SHP77 (cell line): ENCODE measurements around the gene LTBP1.
"Not testable (repeated sequence)": the region's sequence is repeated elsewhere in the genome, so short reads cannot be mapped to it uniquely, and the experiment has no call there.

ENCODE experiments used
- DNase-seq, 2 experiments: peaks; one replicate each; lab custom pipeline; 2025; lab: John Stamatoyannopoulos, UW

The LTBP1 gene

DNA sequence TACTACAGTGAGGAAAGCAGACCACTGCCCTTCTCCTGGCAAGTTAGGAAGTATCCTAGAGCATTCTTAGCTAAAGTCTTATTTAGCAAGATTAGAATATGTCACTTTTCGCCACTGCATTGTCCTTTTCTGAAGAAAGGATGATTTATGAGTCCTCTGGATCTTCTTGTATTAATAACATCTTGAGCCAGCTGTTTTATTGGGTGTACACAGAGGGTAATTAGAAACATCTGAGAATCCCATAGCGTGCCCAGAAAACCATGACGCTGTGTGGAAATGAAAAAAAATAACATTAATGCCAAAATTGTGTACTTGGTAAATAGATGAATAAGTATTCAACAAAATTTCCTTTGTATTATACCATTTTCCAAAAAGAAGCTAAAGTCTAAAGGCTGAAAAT lies 198.7 kb downstream of the LTBP1 start:
- no peak for DNase-seq

DNA sequence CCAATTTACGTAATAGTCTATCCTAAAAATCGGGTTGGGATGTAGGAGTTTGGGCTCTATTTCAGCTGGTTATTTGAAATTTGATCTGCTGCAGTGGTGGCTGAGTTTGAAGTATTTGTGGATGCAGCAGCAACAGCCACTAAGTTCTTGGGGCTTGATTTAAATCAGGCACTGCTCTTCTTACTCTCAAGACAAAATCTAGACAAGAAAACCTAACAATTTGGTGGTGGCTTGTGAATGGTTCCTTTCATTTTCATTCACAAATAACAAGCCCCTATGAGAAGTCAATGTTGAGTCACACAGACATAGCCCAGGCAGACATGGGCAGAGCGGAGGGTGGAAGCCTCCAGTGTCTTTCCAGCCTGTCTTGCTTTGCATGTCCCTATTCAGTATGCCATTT lies 199.3 kb downstream of the LTBP1 start:
- no peak for DNase-seq

DNA sequence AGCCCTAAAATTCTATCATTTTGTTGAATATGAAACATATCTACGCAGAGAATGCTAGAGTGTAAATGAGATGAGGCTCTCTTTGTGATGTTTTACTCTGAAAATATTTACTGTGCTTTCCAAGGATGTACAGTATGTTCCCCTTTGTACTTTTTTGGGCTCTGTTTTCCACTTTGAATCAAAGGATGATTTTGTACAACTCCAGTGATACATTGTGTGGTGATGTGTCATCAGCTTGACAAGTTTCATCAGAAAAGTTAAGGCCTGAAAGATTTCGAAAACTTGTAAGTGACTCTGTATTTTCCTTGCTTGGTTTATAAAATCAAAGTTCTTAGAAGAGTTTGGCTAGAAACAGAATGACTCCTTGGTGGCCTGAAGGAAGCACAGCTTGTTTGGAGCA lies 206.3 kb downstream of the LTBP1 start:
- no peak for DNase-seq

- DNase-seq: no peak
Observed at GRCh38 chr2:33158482-33159003, 211.8 kb downstream of the LTBP1 start.

- DNase-seq: no peak
Observed at GRCh38 chr2:33160191-33160590, 213.4 kb downstream of the LTBP1 start.

DNA sequence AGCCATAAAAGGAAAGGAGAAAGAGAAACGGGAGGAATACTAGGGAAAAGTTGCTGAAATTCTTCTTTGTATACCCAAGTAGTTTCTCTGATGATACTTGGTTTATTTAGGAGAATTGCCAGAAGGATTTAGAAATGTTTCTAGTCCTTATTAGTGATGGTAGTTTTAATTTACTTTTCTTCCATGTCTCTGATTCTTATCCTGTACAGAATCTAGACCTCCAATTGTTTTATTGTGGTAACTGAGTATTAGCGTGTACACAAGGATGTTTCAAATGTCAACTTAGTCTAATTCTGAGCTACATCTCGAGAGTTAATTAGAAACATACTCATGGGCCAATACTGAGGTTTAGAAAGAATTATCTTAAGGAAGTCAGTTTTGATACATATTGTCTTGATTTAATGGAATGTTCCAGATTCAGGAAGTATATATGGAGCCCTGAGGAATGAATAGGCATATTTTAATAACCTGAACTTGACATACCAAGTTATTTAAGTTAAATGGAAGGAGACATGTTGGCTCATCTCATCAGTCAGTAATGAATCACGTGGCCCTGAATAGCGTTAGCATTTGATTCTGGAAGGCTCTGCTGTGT lies 219.6 kb downstream of the LTBP1 start:
- no peak for DNase-seq

DNA sequence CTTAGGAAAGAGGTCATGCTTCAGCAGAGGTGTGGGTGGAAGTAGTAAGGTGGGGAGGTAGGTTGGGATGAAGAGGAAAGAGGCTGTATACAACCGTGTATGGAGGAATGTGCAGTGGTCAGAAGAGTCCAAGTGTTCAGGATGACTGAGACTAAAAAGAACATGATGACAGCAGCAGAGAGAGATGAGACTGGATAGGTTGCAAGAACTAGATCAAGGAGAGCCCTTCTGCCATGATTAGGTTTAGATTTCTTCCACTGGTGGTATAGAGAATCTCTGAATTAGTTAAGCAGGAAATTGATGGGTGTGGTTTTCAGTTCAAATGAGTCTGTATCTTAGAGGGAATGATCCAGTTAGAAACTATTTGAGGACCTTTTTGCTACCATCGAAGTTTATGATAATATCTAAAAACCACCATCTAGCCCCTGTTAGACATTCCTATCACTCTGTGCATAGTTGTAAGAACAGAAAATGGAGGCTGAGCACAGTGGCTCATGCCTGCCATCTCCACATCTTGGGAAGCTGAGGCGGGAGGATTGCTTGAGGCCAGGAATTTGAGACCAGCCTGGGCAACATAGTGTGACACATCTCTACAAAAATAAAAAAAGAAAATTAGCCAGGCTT lies 221.0 kb downstream of the LTBP1 start:
- no peak for DNase-seq

DNA sequence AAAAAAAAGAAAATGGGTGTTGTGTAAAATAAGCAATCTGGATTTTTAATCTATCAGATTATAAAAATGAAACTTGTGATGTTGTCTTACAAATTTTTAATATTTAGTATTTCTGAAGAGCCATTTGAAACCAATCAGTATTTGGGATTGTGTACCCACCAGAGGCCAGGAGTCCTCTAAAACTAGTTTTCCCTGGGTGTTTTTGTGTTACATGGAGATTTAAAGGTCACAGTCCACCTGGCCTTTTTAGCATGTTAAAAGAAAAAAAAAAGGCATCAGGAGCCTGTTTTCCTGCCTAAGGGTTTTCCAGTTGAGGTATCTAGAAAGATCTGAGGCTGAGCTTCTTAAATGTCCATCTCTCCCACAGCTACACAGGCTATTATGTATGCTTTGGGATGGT lies 221.7 kb downstream of the LTBP1 start:
- no peak for DNase-seq

DNA sequence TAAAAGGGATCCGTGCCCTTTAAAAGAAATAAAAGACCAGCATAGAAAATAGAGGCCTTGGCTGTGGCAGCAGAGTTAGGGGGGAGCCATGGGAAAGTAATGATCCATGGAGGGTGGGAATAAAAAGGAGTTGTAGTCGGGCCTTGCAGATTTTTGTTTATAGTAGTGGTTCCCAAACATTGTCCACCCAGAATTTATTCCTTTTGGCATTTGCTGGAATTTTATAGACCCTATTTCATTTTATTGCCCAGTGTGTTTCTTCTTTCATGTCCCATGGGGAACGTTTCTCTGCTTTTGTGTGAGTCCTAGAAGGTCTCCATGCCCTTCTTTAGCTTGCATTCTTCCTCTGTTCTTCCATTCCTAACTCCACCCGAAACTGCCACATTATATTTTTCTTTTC lies 222.2 kb downstream of the LTBP1 start:
- DNase-seq: no peak

DNA sequence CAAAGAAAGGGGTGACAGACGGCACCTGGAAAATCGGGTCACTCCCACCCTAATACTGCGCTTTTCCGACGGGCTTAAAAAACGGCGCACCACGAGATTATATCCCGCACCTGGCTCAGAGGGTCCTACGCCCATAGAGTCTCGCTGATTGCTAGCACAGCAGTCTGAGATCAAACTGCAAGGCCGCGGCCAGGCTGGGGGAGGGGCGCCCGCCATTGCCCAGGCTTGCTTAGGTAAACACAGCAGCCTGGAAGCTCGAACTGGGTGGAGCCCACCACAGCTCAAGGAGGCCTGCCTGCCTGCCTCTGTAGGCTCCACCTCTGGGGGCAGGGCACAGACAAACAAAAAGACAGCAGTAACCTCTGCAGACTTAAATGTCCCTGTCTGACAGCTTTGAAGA lies 223.5 kb downstream of the LTBP1 start:
- DNase-seq: not testable (repeated sequence)

- no peak for DNase-seq
Observed at GRCh38 chr2:33177627-33178026, 230.9 kb downstream of the LTBP1 start.

DNA sequence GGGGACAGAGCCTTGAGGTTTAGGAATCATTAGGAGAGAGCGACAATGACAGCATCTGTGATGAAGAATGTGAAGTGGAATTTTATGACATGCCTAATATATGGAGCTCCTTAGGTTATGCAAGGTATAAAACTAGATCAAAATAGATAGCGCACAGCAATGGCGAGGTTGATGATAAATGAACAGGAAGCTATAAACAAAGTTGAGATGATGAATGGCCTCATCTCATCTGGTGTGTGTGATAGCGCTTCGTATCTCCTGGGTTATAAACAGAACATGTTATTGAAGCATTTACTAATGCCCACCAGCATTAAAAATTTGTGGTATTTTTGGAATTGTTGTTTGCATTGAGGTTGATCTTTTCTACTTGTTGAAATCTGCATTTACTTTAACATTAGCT lies 231.5 kb downstream of the LTBP1 start:
- DNase-seq: no peak

DNA sequence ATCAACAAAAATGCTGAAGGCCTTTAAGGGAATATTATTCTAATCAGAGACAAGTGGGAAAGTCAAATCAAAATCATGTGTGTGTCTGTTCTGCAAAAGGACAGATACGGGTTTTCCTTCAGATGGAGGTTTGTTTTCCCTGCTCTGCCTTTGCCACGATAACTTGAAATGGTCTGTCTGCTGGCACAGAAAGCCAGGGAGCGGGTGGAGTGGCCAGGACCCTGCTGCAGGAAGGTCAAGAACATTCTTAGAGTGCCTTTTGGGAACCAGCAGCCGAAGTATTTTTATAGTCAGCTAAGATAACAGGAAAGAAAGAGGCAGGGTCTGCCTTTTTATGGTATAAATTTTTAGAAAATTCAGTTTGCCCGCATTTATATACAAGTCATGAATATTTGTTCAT lies 234.2 kb downstream of the LTBP1 start:
- DNase-seq: no peak

GRCh38 chr2:33181466-33181865 lies 234.7 kb downstream of the LTBP1 start:
- no peak for DNase-seq

GRCh38 chr2:33184041-33184440 lies 237.3 kb downstream of the LTBP1 start:
- no peak for DNase-seq

GRCh38 chr2:33186937-33187336 lies 240.2 kb downstream of the LTBP1 start:
- DNase-seq: no peak

DNA sequence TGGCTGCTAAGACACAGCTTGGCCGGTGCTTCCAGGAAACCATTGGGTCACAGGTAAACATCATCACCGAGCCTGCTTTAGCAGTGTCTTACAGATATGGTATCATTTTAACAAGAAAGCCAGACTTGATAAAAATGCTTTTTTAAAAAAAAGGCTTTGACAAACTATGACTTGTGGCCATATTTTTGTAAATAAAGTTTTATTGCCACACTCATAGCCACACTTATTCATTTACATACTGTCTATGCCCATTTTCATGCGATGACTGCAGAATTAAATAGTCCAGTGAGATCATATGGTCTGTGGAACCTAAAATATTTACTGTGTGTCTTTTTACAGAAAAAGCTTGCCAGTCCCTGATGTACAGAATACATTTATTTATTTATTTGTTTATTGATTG lies 242.0 kb downstream of the LTBP1 start:
- DNase-seq: no peak

- DNase-seq: no peak
Observed at GRCh38 chr2:33190393-33190937, 243.7 kb downstream of the LTBP1 start.

DNA sequence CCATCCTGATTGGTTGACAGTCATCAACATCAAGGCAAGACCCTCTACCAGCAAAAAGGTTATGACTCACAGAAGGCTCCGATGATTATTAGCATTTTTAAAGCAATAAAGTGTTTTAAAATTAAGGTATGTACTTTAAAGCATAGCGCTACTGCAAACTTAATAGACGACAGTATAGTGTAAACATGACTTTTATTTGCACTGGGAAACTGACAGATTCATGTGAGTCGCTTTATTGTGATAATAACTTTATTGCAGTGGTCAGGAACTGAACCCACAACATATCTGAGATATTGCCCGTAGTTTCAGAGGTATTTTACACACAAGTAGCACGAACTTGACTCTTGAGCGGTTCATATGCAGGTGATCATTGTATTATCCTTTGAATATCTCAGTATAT lies 249.1 kb downstream of the LTBP1 start:
- no peak for DNase-seq

DNA sequence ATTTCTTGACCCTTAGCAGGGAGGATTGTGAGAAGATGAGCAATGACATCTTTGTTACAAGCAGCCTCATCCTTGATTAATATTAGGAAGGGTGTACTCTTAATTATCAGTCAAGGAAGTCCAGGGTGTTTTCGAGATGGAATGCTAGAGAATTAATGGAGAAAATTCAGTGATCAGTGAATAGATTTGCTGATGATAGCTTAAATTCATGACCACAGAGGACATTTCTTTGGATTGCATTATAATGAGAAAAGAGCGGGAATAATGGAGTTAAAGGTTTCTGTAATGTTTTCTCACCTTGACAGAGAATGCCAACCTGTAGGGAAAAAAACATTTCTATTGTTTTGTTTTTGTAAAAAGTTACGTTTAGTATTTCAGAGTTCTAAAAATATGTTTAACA lies 249.9 kb downstream of the LTBP1 start:
- no peak for DNase-seq

DNA sequence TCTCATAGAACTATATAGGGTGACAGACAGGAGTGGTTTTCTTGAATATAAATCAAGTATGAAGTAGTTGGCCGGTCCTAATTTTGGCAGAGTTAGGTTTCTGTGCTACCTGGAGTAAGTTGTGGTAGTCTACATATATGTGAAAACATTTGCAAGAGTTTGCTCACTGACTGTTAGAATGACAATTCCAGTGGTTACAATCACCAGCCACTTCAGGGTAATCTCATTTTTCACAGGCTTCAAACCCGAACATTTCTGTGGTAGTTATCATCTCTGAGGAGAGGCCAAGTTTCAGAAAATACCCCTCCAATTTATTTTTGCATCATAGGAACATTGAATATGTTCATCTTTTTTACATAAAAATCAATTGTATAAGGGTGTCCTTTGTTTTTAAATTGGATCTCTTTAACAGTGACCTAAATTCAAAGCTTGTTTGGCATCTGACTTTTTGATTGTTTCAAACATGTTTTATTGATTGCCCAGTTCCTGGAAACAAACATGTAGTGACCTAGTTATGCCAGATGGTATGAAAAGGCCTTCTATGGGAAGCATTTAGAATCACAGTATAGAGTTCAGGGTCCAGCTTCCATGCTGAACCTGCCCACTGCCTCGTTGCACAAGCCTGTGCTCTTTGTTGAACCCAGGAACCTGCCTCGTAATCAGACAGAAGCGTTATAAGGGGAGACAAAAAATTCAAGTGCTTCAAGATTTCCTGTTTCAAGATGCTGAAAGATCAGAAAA lies 250.6 kb downstream of the LTBP1 start:
- DNase-seq: no peak

DNA sequence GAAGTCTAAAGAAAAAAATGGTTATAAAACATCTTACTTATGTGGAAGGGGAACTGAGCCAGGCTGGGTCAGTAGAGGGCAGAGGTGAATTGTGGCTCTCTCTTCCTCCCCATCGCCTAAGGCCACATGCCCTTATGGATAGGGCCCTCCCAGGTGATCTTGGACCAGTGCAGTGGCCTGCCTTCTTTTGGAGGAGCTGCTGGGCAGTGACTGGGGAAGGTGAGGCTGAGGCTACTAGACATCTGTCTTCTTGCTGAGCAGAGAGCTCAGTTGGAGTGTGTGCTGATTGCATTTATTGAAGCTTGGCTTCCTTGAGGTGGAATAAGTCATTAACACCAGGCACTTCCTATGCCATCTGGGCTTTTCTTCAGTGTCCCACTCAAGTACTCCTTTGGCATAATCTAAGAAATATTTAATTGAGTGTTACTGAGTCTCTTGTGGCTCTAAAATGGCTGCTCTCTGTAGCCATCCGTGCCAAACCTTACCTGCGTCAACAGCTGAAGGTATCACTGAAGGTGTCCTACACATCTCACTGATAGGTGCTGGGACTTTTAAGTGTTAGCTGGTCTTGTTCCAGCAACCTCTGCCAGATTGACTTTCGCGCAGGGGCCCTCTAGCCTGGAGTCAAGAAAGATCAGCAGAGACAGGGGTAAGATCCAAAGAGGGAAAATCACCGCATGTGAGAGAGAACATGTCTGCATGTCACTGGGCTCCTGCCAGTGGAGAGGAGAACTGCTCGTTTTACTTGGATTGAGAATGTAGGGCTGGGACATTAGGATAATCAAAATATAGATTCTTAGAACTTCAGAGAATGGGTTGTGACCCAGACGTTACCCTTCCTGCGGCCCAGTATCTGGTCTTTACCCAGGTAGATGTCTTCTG lies 256.1 kb downstream of the LTBP1 start:
- no peak for DNase-seq
